A673 (cell line): Measurements from ENCODE around the gene GPR85. TPM values are rescaled to one million over a fixed set of nuclear protein-coding genes. Genes with fewer than 3 reads are reported as not detected.

Experiments used
- BruUV-seq: library from RNA; stranded (reverse); fragments of 400-500 nt; replicated peaks from 2 replicates; lab custom pipeline; 2021; lab: Mats Ljungman, UMichigan
- CTCF ChIA-PET: fragments of 300-600 bp; sonication (Branson Sonifier 250); formaldehyde crosslinking; loops from one replicate; lab custom pipeline; 2022; ENCODE audit warnings: antibody characterized with exemption; lab: Charles Lee
- POLR2A ChIA-PET: fragments of 300-600 bp; sonication (Branson Sonifier 250); formaldehyde crosslinking; loops from one replicate; lab custom pipeline; 2022; ENCODE audit warnings: antibody characterized with exemption; ENCODE audit not compliant: low non-redundant PET; lab: Charles Lee
- DNase-seq: peaks from one replicate; pipeline ENCODE4 v3.0.0-alpha.2; 2015; ENCODE audit warnings: low spot score
- H3K27ac ChIP-seq: fragments of 200-600 bp; sonication (generic); 2 replicates; pipeline ENCODE4 v1.5.1; 2016; ENCODE audit warnings: mixed run types, low read depth, mild to moderate bottlenecking, mixed read lengths, antibody characterized with exemption, low read length; ENCODE audit not compliant: poor library complexity, severe bottlenecking
- H3K27me3 ChIP-seq: fragments of 200-600 bp; sonication (generic); replicated peaks from 2 replicates; pipeline ENCODE4 v1.6.1; 2017; ENCODE audit warnings: mixed run types, low read depth, mild to moderate bottlenecking, mixed read lengths, antibody characterized with exemption, low read length; ENCODE audit not compliant: insufficient read depth, poor library complexity
- H3K36me3 ChIP-seq: fragments of 200-600 bp; sonication (generic); 2 replicates; pipeline ENCODE4 v1.6.1; 2016; ENCODE audit warnings: mixed run types, mild to moderate bottlenecking, mixed read lengths, antibody characterized with exemption, low read length; ENCODE audit not compliant: insufficient read depth, poor library complexity, severe bottlenecking
- H3K4me1 ChIP-seq: fragments of 200-600 bp; sonication (generic); 2 replicates; pipeline ENCODE4 v1.6.1; 2017; ENCODE audit warnings: mixed run types, mild to moderate bottlenecking, mixed read lengths, antibody characterized with exemption, low read length; ENCODE audit not compliant: insufficient read depth, poor library complexity, severe bottlenecking
- H3K4me3 ChIP-seq: fragments of 200-600 bp; sonication (generic); 2 replicates; pipeline ENCODE4 v1.5.1; 2016; ENCODE audit warnings: low read depth, mixed run types, mild to moderate bottlenecking, mixed read lengths, low read length; ENCODE audit not compliant: poor library complexity, severe bottlenecking
- H3K9me3 ChIP-seq: fragments of 200-600 bp; sonication (generic); 2 replicates; pipeline ENCODE4 v1.6.1; 2016; ENCODE audit warnings: mixed run types, low read depth, mild to moderate bottlenecking, mixed read lengths, antibody characterized with exemption, low read length; ENCODE audit not compliant: poor library complexity, severe bottlenecking
- CTCF ChIP-seq: fragments of 300-800, 200-600 bp; sonication (generic); conservative IDR thresholded peaks from 2 replicates; pipeline ENCODE4 v1.5.1; 2017; ENCODE audit warnings: low read depth, mild to moderate bottlenecking, antibody characterized with exemption, low read length, moderate library complexity, mixed read lengths
- EZH2 ChIP-seq: fragments of 200-600 bp; sonication (generic); IDR thresholded peaks from 2 replicates; pipeline ENCODE4 v1.6.1; 2017; ENCODE audit warnings: borderline replicate concordance, low read depth, mild to moderate bottlenecking, mixed read lengths, antibody characterized with exemption, low read length; ENCODE audit not compliant: poor library complexity, severe bottlenecking
- intact Hi-C: fragments of 100-400 bp; cut with micrococcal nuclease; formaldehyde crosslinking; loops from one replicate; pipeline ENCODE4 v1.10.0; 2022; ENCODE audit not compliant: unreplicated experiment
- total RNA-seq: library from RNA; stranded (reverse); gene quantifications from 2 replicates; pipeline ENCODE4 v1.2.3, GENCODE V29; 2021

The GPR85 gene
- total RNA-seq, 1 experiment from 2014 or later, result 0.32 TPM

GRCh38 chr7:113046453-113046852, 40.2 kb downstream of the GPR85 start:
- ChIA-PET POLR2A (no interaction called here), CTCF (no interaction called here)
- intact Hi-C loops, result no loop called here
- Histone ChIP-seq H3K27ac (no peak overlapping the region), H3K4me3 (no peak overlapping the region), H3K36me3 (no peaks in the 10 kb centered on the region), H3K27me3 (peaks cover 28% of the 10 kb centered on the region), H3K4me1 (no peaks in the 10 kb centered on the region), H3K9me3 (no peaks in the 10 kb centered on the region)
- no TSS peak for BruUV-seq
- TF ChIP-seq EZH2 (no peak), CTCF (no peak)
- DNase-seq, result no peak

- Histone ChIP-seq H3K4me3 (no peak overlapping the region), H3K27me3 (peaks cover 28% of the 10 kb centered on the region), H3K4me1 (no peaks in the 10 kb centered on the region), H3K9me3 (no peaks in the 10 kb centered on the region), H3K36me3 (no peaks in the 10 kb centered on the region), H3K27ac (no peak overlapping the region)
- BruUV-seq, result no TSS peak
- ChIA-PET CTCF (no interaction called here), POLR2A (no interaction called here)
- TF ChIP-seq EZH2, result no peak
- TF ChIP-seq CTCF, result no peak
- intact Hi-C loops, result no loop called here
- no peak for DNase-seq
Measured at GRCh38 chr7:113045379-113045778, 41.2 kb downstream of the GPR85 start.

- TF ChIP-seq EZH2 (no peak), CTCF (no peak)
- BruUV-seq, result no TSS peak
- Histone ChIP-seq H3K36me3 (no peaks in the 10 kb centered on the region), H3K27ac (no peak overlapping the region), H3K27me3 (peaks cover 28% of the 10 kb centered on the region), H3K9me3 (no peaks in the 10 kb centered on the region), H3K4me1 (no peaks in the 10 kb centered on the region), H3K4me3 (no peak overlapping the region)
- POLR2A ChIA-PET, result no interaction called here
- no peak for DNase-seq
- CTCF ChIA-PET, result no interaction called here
- intact Hi-C loops, result no loop called here
Measured at GRCh38 chr7:113044394-113044793, 42.2 kb downstream of the GPR85 start.
